Prostate gland (tissue), 2 donors: ENCODE data around the gene PRG3. TPM values are rescaled to one million over a fixed set of nuclear protein-coding genes. Genes with fewer than 3 reads are reported as not detected.

Experiments
- DNase-seq: peaks from one replicate; pipeline ENCODE4 v3.0.0-alpha.2; 2019; ENCODE audit warnings: low spot score
- H3K27ac ChIP-seq, 2 donors: fragments of 200-600 bp; sonication (generic); 2 replicates each; pipeline ENCODE4 v1.5.1; 2017 to 2019
- H3K27me3 ChIP-seq: fragments of 200-600 bp; sonication (generic); replicated peaks from 2 replicates; pipeline ENCODE4 v1.5.1; 2019; ENCODE audit not compliant: insufficient read depth
- H3K36me3 ChIP-seq, 2 donors: fragments of 200-600 bp; sonication (generic); 1 replicate in 1 of 2; 2 replicates in 1 of 2; pipeline versions ENCODE4 v1.5.1 to v1.8.1; 2017 to 2019
- H3K4me1 ChIP-seq: fragments of 200-600 bp; sonication (generic); replicated peaks from 2 replicates; pipeline ENCODE4 v1.5.1; 2019
- H3K4me3 ChIP-seq, 2 donors: fragments of 200-600 bp; sonication (generic); 2 replicates each; pipeline ENCODE4 v1.5.1; 2017 to 2019
- H3K9me3 ChIP-seq: fragments of 200-600 bp; sonication (generic); 2 replicates; pipeline ENCODE4 v1.5.1; 2017
- CTCF ChIP-seq, 4 experiments: fragments of 200-600 bp in 2 of 4; fragments of 450-650 bp in 2 of 4; sonication (generic) in 2 of 4; IDR thresholded peaks; 1 replicate in 3 of 4; 2 replicates in 1 of 4; pipeline ENCODE4 v1.5.1; 2016 to 2019; ENCODE audit warnings: antibody characterized with exemption in 4 of 4, mild to moderate bottlenecking in 2 of 4, moderate library complexity in 2 of 4
- POLR2A ChIP-seq: fragments of 450-650 bp; IDR thresholded peaks from one replicate; pipeline ENCODE4 v1.6.1; 2016; ENCODE audit warnings: antibody characterized with exemption, mild to moderate bottlenecking
- POLR2AphosphoS5 ChIP-seq: sonication (generic); formaldehyde crosslinking; IDR thresholded peaks from one replicate; pipeline ENCODE4 v1.6.1; 2017; ENCODE audit warnings: antibody characterized with exemption
- WGBS: methylation state at CpG from one replicate; pipeline ENCODE4 v1.1.5; 2018; 5-methylcytosine and 5-hydroxymethylcytosine counted together
- intact Hi-C: fragments of 100-400 bp; cut with DNase I; formaldehyde crosslinking; loops from one replicate; pipeline ENCODE4 v1.14.2; 2022
- total RNA-seq, 2 donors: library from RNA; depleted of rRNA; stranded (reverse); fragments of >200 nt; gene quantifications; one replicate each; pipeline ENCODE4 v1.1.0, GENCODE V29; 2016

The PRG3 gene
- total RNA-seq, 2 donors from 2014 or later, result not detected

- Histone ChIP-seq H3K4me1 (no peaks in the 10 kb centered on the region), H3K4me3 (no peak overlapping the region), H3K9me3 (no peaks in the 10 kb centered on the region), H3K36me3 (no peaks in the 10 kb centered on the region), H3K27me3 (no peaks in the 10 kb centered on the region), H3K27ac (no peak overlapping the region)
- intact Hi-C loops, result loop anchor here (5.0 to 10.0 kb wide), 2 partner anchors 109 to 176 kb away; no protein-coding TSS in a partner anchor
- TF ChIP-seq POLR2AphosphoS5, result no peak
- TF ChIP-seq CTCF (IDR thresholded peaks at IDR 0.05), result no peak
- no peak for TF ChIP-seq POLR2A
- WGBS, result 92% methylated on average over 14 of the region's 14 CpGs
- no peak for DNase-seq
Observed at GRCh38 chr11:57348636-57349313, 32.2 kb downstream of the PRG3 start.

GRCh38 chr11:57348052-57348451 lies 32.9 kb downstream of the PRG3 start:
- TF ChIP-seq POLR2A (no peak), CTCF (IDR thresholded peaks at IDR 0.05) (no peak), POLR2AphosphoS5 (no peak)
- Histone ChIP-seq H3K4me1 (no peaks in the 10 kb centered on the region), H3K36me3 (no peaks in the 10 kb centered on the region), H3K9me3 (no peaks in the 10 kb centered on the region), H3K4me3 (no peak overlapping the region), H3K27me3 (no peaks in the 10 kb centered on the region), H3K27ac (no peak overlapping the region)
- DNase-seq, result no peak
- intact Hi-C loops, result loop anchor here (5.0 to 10.0 kb wide), 2 partner anchors 109 to 177 kb away; no protein-coding TSS in a partner anchor
- 67% methylated on average over 7 of the region's 7 CpGs for WGBS

GRCh38 chr11:57347336-57347735 lies 33.6 kb downstream of the PRG3 start:
- DNase-seq, result no peak
- no peaks in the 10 kb centered on the region for H3K27me3 ChIP-seq
- no peaks in the 10 kb centered on the region for H3K36me3 ChIP-seq
- no peak overlapping the region for H3K27ac ChIP-seq
- TF ChIP-seq POLR2A (no peak), POLR2AphosphoS5 (no peak), CTCF (IDR thresholded peaks at IDR 0.05) (no peak)
- WGBS, result 86% methylated on average over 9 of the region's 9 CpGs
- H3K4me1 ChIP-seq, result no peaks in the 10 kb centered on the region
- intact Hi-C loops, result loop anchor here (5.0 to 10.0 kb wide), 2 partner anchors 110 to 177 kb away; no protein-coding TSS in a partner anchor
- no peak overlapping the region for H3K4me3 ChIP-seq
- no peaks in the 10 kb centered on the region for H3K9me3 ChIP-seq

- WGBS, result 22% methylated on average over 11 of the region's 11 CpGs
- no peaks in the 10 kb centered on the region for H3K36me3 ChIP-seq
- H3K9me3 ChIP-seq, result no peaks in the 10 kb centered on the region
- intact Hi-C loops, result loop anchor here (5.0 to 10.0 kb wide), 2 partner anchors 112 to 179 kb away; no protein-coding TSS in a partner anchor
- peak; percentile 77 for DNase-seq
- no peak overlapping the region for H3K27ac ChIP-seq
- no peaks in the 10 kb centered on the region for H3K27me3 ChIP-seq
- H3K4me3 ChIP-seq, result no peak overlapping the region
- TF ChIP-seq CTCF (IDR thresholded peaks at IDR 0.05) (peak; percentile 63 to 77 (median 66)), POLR2AphosphoS5 (peak; percentile 8), POLR2A (no peak)
- no peaks in the 10 kb centered on the region for H3K4me1 ChIP-seq
Observed at GRCh38 chr11:57345555-57346211, 35.3 kb downstream of the PRG3 start.
